ENCODE results near the gene ALOX15.
"Not testable (repeated sequence)": the region's sequence is repeated elsewhere in the genome, so short reads cannot be mapped to it uniquely, and the experiment has no call there.

ALOX15 gene

GRCh38 chr17:4601326-4601725, 40.2 kb downstream of the ALOX15 start:
- TF ChIP-seq, protein P1, sequence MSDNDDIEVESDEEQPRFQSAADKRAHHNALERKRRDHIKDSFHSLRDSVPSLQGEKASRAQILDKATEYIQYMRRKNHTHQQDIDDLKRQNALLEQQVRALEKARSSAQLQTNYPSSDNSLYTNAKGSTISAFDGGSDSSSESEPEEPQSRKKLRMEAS (IDR thresholded peaks at IDR 0.05; ENCODE audit: low read depth, low read length) = no peak
- TF ChIP-seq POLR2A (IDR thresholded peaks at IDR 0.05; ENCODE audit: extremely low read depth, insufficient read length) (no peak), MYC (IDR thresholded peaks at IDR 0.05; ENCODE audit: low read depth, low read length) (no peak), CTCF (IDR thresholded peaks at IDR 0.05; ENCODE audit: low read depth, low read length) (no peak)
- no peak overlapping the region for H3K4me3 ChIP-seq (ENCODE audit: low read depth, low read length)
- DNase-seq (ENCODE audit: low read depth) = no peak

DNA sequence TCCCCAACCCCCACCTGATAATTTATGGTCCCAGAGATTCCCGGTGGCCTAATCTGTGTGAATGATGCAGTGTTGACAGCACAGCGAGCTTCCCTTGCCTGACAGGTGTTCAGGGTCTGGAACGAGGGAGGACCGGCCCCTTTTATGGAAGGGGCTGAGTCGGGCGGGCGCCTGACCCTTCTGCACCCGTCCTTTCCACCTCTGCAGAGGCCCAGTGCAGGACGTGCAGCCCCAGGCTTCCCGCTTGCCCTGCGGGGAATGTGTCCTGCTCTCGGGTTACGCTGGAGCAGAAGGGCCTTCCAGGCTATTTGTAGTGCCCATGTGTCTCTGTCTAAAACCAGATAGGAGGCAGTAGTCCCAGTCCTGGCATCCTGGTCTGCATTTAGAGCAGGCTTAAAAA, 40.9 kb downstream of the ALOX15 start:
- no peak overlapping the region for H3K4me3 ChIP-seq (ENCODE audit: low read depth, low read length)
- TF ChIP-seq MYC (IDR thresholded peaks at IDR 0.05; ENCODE audit: low read depth, low read length) = no peak
- no peak for DNase-seq (ENCODE audit: low read depth)

DNA sequence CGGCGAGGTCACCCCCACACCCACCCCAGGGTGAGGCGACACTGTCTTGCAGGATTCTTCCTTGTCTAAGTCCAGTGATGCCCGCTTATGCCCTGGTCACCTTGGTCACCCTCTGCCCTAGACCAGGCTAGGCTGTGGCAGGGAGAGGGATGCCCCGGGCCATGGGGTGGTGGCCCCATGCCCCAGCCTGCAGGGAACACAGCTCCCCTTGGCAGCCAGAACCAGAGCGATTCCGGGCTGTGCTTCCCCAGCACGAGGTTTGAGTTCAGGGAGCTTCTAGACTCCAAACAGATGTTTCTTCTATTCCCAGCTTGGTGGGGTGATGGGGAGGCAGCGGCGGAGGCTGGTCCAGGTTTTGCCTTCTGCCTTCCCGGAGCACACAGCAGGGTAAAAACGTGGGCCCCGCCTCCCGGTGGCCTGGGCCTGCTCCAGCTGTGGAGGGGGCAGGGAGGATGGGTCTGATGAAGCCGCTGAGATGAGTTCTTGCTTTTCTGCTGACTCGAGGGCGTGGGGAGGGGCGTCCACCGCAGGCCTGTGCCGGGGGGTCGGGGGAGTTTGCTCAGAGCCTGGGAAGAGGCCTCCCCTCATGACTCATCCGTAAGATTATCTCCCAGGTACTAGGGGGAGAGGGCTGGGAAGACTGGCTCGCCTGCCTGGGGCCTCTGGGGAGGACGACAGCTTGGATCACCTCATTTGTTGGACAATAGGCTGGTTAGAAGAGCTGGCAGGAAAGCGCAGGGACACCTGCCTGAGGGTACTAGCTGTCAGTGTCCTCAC, 41.8 kb downstream of the ALOX15 start:
- no peak for TF ChIP-seq MYC (IDR thresholded peaks at IDR 0.05; ENCODE audit: low read depth, low read length)
- no peak for TF ChIP-seq POLR2A (IDR thresholded peaks at IDR 0.05; ENCODE audit: extremely low read depth, insufficient read length)
- no peak for TF ChIP-seq CTCF (IDR thresholded peaks at IDR 0.05; ENCODE audit: low read depth, low read length)
- TF ChIP-seq, protein P1 (IDR thresholded peaks at IDR 0.05; ENCODE audit: low read depth, low read length) = no peak
- H3K4me3 ChIP-seq (ENCODE audit: low read depth, low read length) = no peak overlapping the region
- no peak for DNase-seq (ENCODE audit: low read depth)

GRCh38 chr17:4598776-4599504, 42.5 kb downstream of the ALOX15 start:
- TF ChIP-seq CTCF (IDR thresholded peaks at IDR 0.05; ENCODE audit: low read depth, low read length) (no peak), MYC (IDR thresholded peaks at IDR 0.05; ENCODE audit: low read depth, low read length) (no peak), POLR2A (IDR thresholded peaks at IDR 0.05; ENCODE audit: extremely low read depth, insufficient read length) (no peak)
- TF ChIP-seq, protein P1 (IDR thresholded peaks at IDR 0.05; ENCODE audit: low read depth, low read length) = no peak
- no peak for DNase-seq (ENCODE audit: low read depth)
- H3K4me3 ChIP-seq (ENCODE audit: low read depth, low read length) = no peak overlapping the region

GRCh38 chr17:4597975-4598374, 43.5 kb downstream of the ALOX15 start:
- no peak overlapping the region for H3K4me3 ChIP-seq (ENCODE audit: low read depth, low read length)
- TF ChIP-seq, protein P1 (IDR thresholded peaks at IDR 0.05; ENCODE audit: low read depth, low read length) = no peak
- TF ChIP-seq POLR2A (IDR thresholded peaks at IDR 0.05; ENCODE audit: extremely low read depth, insufficient read length) (no peak), CTCF (IDR thresholded peaks at IDR 0.05; ENCODE audit: low read depth, low read length) (no peak), MYC (IDR thresholded peaks at IDR 0.05; ENCODE audit: low read depth, low read length) (no peak)
- no peak for DNase-seq (ENCODE audit: low read depth)

DNA sequence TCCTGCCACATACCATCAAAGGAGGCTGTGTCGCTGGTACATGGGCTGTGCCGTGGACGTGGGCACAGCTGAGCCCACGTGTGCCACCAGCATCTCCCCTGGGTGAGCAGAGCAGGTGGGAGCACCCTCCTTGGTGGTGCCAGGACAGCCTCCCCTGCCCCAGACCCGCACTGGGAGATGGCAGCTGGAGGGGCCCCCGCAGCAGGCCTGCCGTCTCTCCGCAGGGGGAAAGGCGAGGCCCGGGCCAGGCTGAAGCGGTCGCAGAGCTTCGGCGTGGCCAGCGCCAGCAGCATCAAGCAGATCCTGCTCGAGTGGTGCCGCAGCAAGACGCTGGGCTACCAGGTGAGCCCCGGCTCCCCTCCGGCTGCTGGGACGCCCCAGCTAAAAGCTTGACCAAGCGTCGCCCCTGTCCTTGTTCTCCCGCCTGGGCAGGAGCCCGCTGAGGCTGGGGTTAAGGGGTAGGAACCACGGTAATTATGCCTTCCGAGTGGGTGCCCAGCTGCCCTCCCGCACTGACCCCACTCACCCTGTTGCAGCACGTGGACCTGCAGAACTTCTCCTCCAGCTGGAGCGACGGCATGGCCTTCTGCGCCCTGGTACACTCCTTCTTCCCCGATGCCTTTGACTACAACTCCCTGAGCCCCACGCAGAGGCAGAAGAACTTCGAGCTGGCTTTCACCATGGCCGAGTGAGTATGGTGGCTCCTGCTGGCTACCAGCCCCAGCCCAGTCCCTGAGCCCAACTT, 44.7 kb downstream of the ALOX15 start:
- no peak overlapping the region for H3K4me3 ChIP-seq (ENCODE audit: low read depth, low read length)
- no peak for DNase-seq (ENCODE audit: low read depth)
- TF ChIP-seq, protein P1 (IDR thresholded peaks at IDR 0.05; ENCODE audit: low read depth, low read length) = no peak
- TF ChIP-seq CTCF (IDR thresholded peaks at IDR 0.05; ENCODE audit: low read depth, low read length) (no peak), POLR2A (IDR thresholded peaks at IDR 0.05; ENCODE audit: extremely low read depth, insufficient read length) (no peak), MYC (IDR thresholded peaks at IDR 0.05; ENCODE audit: low read depth, low read length) (no peak)

- not testable (repeated sequence) for DNase-seq (ENCODE audit: low read depth); H3K4me3 ChIP-seq (ENCODE audit: low read depth, low read length)
Observed at GRCh38 chr17:4595685-4596342, 45.7 kb downstream of the ALOX15 start.

All from NB4 (cell line).